A549 (cell line): Measurements from ENCODE around the gene PTPRD.

ENCODE experiments used
- HDAC2 ChIP-seq: fragments of 200-600 bp; sonication (generic); IDR thresholded peaks from 2 replicates; pipeline ENCODE4 v1.6.1; 2016
- MAZ ChIP-seq: fragments of 150-350 bp; IDR thresholded peaks from 2 replicates; pipeline ENCODE4 v1.6.1; 2014; ENCODE audit warnings: antibody characterized with exemption, low read depth, low read length, borderline replicate concordance
- RCOR1 ChIP-seq: fragments of 150-350 bp; IDR thresholded peaks from 2 replicates; pipeline ENCODE4 v1.6.1; 2014; ENCODE audit warnings: antibody characterized with exemption, low read length, low read depth

DNA sequence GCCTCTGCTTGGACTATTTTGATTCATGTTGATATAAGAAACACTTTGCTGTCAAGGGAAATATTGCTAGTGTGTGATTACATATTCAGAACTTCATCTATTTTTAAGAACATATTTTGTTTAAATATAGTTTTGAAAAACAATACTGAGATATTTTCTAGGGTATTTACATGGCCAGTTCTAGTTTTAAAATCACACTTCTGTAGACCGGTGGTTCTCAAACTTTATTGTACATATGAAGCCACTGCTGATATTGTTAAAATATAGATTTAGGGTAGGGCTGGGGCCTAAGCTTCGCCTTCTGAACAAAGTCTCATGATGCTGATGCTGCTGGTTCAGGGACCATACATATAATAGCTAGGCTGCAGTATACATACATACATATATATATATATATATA lies 1000.0 kb downstream of the PTPRD start:
- TF ChIP-seq MAZ: no peak
- TF ChIP-seq RCOR1: no peak
- no peak for TF ChIP-seq HDAC2
